ENCODE measurements around the gene TOMM6. TPM values are rescaled to one million over a fixed set of nuclear protein-coding genes. Genes with fewer than 3 reads are reported as not detected.
A peak's percentile ranks its signal among the peaks of the same experiment; 100 is the strongest.

TOMM6 gene
- total RNA-seq (10 to 100 TPM; 48.6 to 86.2 (median 66.8) TPM), polyA plus RNA-seq (100 to 1,000 TPM; 123 to 196 TPM)

GRCh38 chr6:41787219-41787917 is at the start of gene TOMM6:
TSS of gene TOMM6 (plus strand) at chr6:41787694. CDS start at chr6:41787698, 4 bp downstream.
- H3K4me3 ChIP-seq = peak within 1 kb of the TSS; percentile 61 to 93 (median 82)
- WGBS, 2 donors = 0% methylated on average over 55 of the region's 55 CpGs
- no peak for FAIRE-seq

GRCh38 chr6:41739041-41739440 is 48.5 kb upstream of the TOMM6 start:
- intact Hi-C loops (cut with DNase I) = no loop called here
- FAIRE-seq (no peak), ATAC-seq (no peak), DNase-seq (peak in 1 of 6 donors; percentile 22)
- Histone ChIP-seq H3K27me3 (no peaks in the 10 kb centered on the region), H3K36me3 (no peaks in the 10 kb centered on the region), H3K9me3 (no peaks in the 10 kb centered on the region), H3K4me1 (peaks cover 0 to 3% (median 0%) of the 10 kb centered on the region in 3 donors), H3K4me3 (no peak overlapping the region), H3K27ac (no peak overlapping the region)
- WGBS, 2 donors = 75 to 85% methylated on average over 4 of the region's 4 CpGs
- TF ChIP-seq CTCF (IDR thresholded peaks at IDR 0.05) = no peak

More at GRCh38 chr6:41787219-41787917, at the start of gene TOMM6:
- Histone ChIP-seq H3K4me1 (peaks cover 9 to 14% (median 11%) of the 10 kb centered on the region in 3 donors), H3K27ac (peak within 1 kb of the TSS; percentile 86 to 93 (median 92)), H3K27me3 (no peaks in the 10 kb centered on the region), H3K9me3 (no peaks in the 10 kb centered on the region), H3K36me3 (peaks cover 0 to 9% (median 3%) of the 10 kb centered on the region in 3 donors)
- TF ChIP-seq CTCF (IDR thresholded peaks at IDR 0.05) = peak; percentile 91 to 97 (median 95)
- intact Hi-C loops (cut with DNase I) = loop anchor here in 2 of 3 donors (10.0 kb wide), 2 partner anchors 147 to 257 kb away; no protein-coding TSS in a partner anchor
- DNase-seq (peak; percentile 92 to 99 (median 96)), ATAC-seq (peak; percentile 88 to 94 (median 90))

GRCh38 chr6:41740366-41741162 is 46.9 kb upstream of the TOMM6 start:
- Histone ChIP-seq H3K27me3 (no peaks in the 10 kb centered on the region), H3K4me1 (peaks cover 0 to 3% (median 0%) of the 10 kb centered on the region in 3 donors), H3K27ac (no peak overlapping the region), H3K36me3 (no peaks in the 10 kb centered on the region), H3K4me3 (no peak overlapping the region), H3K9me3 (no peaks in the 10 kb centered on the region)
- FAIRE-seq = no peak
- no peak for ATAC-seq
- peak in 1 of 6 donors; percentile 43 for DNase-seq
- WGBS, 2 donors = 73 to 83% methylated on average over 13 of the region's 13 CpGs
- intact Hi-C loops (cut with DNase I) = no loop called here
- no peak for TF ChIP-seq CTCF (IDR thresholded peaks at IDR 0.05)

GRCh38 chr6:41741625-41742490 is 45.6 kb upstream of the TOMM6 start:
- WGBS, 2 donors = 78% methylated on average over 16 to 20 of the region's 20 CpGs
- peak in 3 of 4 donors; percentile 32 to 51 (median 45) for ATAC-seq
- no peak for TF ChIP-seq CTCF (IDR thresholded peaks at IDR 0.05)
- no peaks in the 10 kb centered on the region for H3K27me3 ChIP-seq
- no peaks in the 10 kb centered on the region for H3K9me3 ChIP-seq
- no peak overlapping the region for H3K4me3 ChIP-seq
- no peak overlapping the region for H3K27ac ChIP-seq
- peak in 1 of 6 donors; percentile 62 for DNase-seq
- FAIRE-seq = no peak
- H3K36me3 ChIP-seq = no peaks in the 10 kb centered on the region
- intact Hi-C loops (cut with DNase I) = no loop called here
- no peaks in the 10 kb centered on the region for H3K4me1 ChIP-seq

All from pancreas (tissue), 10 donors.